Measurements from ENCODE around the gene MAGI2.

MAGI2 gene

GRCh38 chr7:78146546-78146945 is 1306.9 kb downstream of the MAGI2 start:
- Histone ChIP-seq H3K9me3 (ENCODE audit: control insufficient read depth, low read length) (no peaks in the 10 kb centered on the region), H3K36me3 (ENCODE audit: control insufficient read depth, insufficient read depth, low read length) (no peaks in the 10 kb centered on the region), H3K27ac (ENCODE audit: insufficient read depth, low read length, poor library complexity, severe bottlenecking) (no peak overlapping the region), H3K4me1 (ENCODE audit: control insufficient read depth, insufficient read depth, low read length, poor library complexity, severe bottlenecking) (no peaks in the 10 kb centered on the region), H3K27me3 (replicated peaks; ENCODE audit: control insufficient read depth, insufficient read depth, low read length, poor library complexity, severe bottlenecking) (no peaks in the 10 kb centered on the region), H3K4me3 (ENCODE audit: insufficient read depth, low read depth, low read length, poor library complexity, severe bottlenecking) (no peak overlapping the region)
- no peak for DNase-seq

- no peak overlapping the region for H3K27ac ChIP-seq (ENCODE audit: insufficient read depth, low read length, poor library complexity, severe bottlenecking)
- H3K9me3 ChIP-seq (ENCODE audit: control insufficient read depth, low read length), result no peaks in the 10 kb centered on the region
- no peak overlapping the region for H3K4me3 ChIP-seq (ENCODE audit: insufficient read depth, low read depth, low read length, poor library complexity, severe bottlenecking)
- H3K27me3 ChIP-seq (replicated peaks; ENCODE audit: control insufficient read depth, insufficient read depth, low read length, poor library complexity, severe bottlenecking), result no peaks in the 10 kb centered on the region
- DNase-seq, result no peak
- no peaks in the 10 kb centered on the region for H3K36me3 ChIP-seq (ENCODE audit: control insufficient read depth, insufficient read depth, low read length)
- no peaks in the 10 kb centered on the region for H3K4me1 ChIP-seq (ENCODE audit: control insufficient read depth, insufficient read depth, low read length, poor library complexity, severe bottlenecking)
Observed at GRCh38 chr7:78143661-78144060, 1309.8 kb downstream of the MAGI2 start.

- Histone ChIP-seq H3K36me3 (ENCODE audit: control insufficient read depth, insufficient read depth, low read length) (no peaks in the 10 kb centered on the region), H3K4me3 (ENCODE audit: insufficient read depth, low read depth, low read length, poor library complexity, severe bottlenecking) (no peak overlapping the region), H3K4me1 (ENCODE audit: control insufficient read depth, insufficient read depth, low read length, poor library complexity, severe bottlenecking) (no peaks in the 10 kb centered on the region), H3K27ac (ENCODE audit: insufficient read depth, low read length, poor library complexity, severe bottlenecking) (no peak overlapping the region), H3K27me3 (replicated peaks; ENCODE audit: control insufficient read depth, insufficient read depth, low read length, poor library complexity, severe bottlenecking) (no peaks in the 10 kb centered on the region), H3K9me3 (ENCODE audit: control insufficient read depth, low read length) (no peaks in the 10 kb centered on the region)
- DNase-seq, result no peak
Observed at GRCh38 chr7:78141522-78142281, 1311.8 kb downstream of the MAGI2 start.

- no peak for DNase-seq
- no peak overlapping the region for H3K27ac ChIP-seq (ENCODE audit: insufficient read depth, low read length, poor library complexity, severe bottlenecking)
Observed at GRCh38 chr7:78140109-78140508, 1313.4 kb downstream of the MAGI2 start.

GRCh38 chr7:78139335-78139734 is 1314.1 kb downstream of the MAGI2 start:
- H3K27me3 ChIP-seq (replicated peaks; ENCODE audit: control insufficient read depth, insufficient read depth, low read length, poor library complexity, severe bottlenecking), result no peaks in the 10 kb centered on the region
- no peak overlapping the region for H3K4me3 ChIP-seq (ENCODE audit: insufficient read depth, low read depth, low read length, poor library complexity, severe bottlenecking)
- H3K27ac ChIP-seq (ENCODE audit: insufficient read depth, low read length, poor library complexity, severe bottlenecking), result no peak overlapping the region
- DNase-seq, result no peak
- H3K4me1 ChIP-seq (ENCODE audit: control insufficient read depth, insufficient read depth, low read length, poor library complexity, severe bottlenecking), result no peaks in the 10 kb centered on the region
- H3K9me3 ChIP-seq (ENCODE audit: control insufficient read depth, low read length), result no peaks in the 10 kb centered on the region
- H3K36me3 ChIP-seq (ENCODE audit: control insufficient read depth, insufficient read depth, low read length), result no peaks in the 10 kb centered on the region

More at GRCh38 chr7:78140109-78140508, 1313.4 kb downstream of the MAGI2 start:
- Histone ChIP-seq H3K4me3 (ENCODE audit: insufficient read depth, low read depth, low read length, poor library complexity, severe bottlenecking) (no peak overlapping the region), H3K4me1 (ENCODE audit: control insufficient read depth, insufficient read depth, low read length, poor library complexity, severe bottlenecking) (no peaks in the 10 kb centered on the region), H3K27me3 (replicated peaks; ENCODE audit: control insufficient read depth, insufficient read depth, low read length, poor library complexity, severe bottlenecking) (no peaks in the 10 kb centered on the region), H3K36me3 (ENCODE audit: control insufficient read depth, insufficient read depth, low read length) (no peaks in the 10 kb centered on the region), H3K9me3 (ENCODE audit: control insufficient read depth, low read length) (no peaks in the 10 kb centered on the region)

- H3K27me3 ChIP-seq (replicated peaks; ENCODE audit: control insufficient read depth, insufficient read depth, low read length, poor library complexity, severe bottlenecking), result no peaks in the 10 kb centered on the region
- no peak overlapping the region for H3K27ac ChIP-seq (ENCODE audit: insufficient read depth, low read length, poor library complexity, severe bottlenecking)
- H3K4me3 ChIP-seq (ENCODE audit: insufficient read depth, low read depth, low read length, poor library complexity, severe bottlenecking), result no peak overlapping the region
- no peaks in the 10 kb centered on the region for H3K9me3 ChIP-seq (ENCODE audit: control insufficient read depth, low read length)
- H3K36me3 ChIP-seq (ENCODE audit: control insufficient read depth, insufficient read depth, low read length), result no peaks in the 10 kb centered on the region
- no peaks in the 10 kb centered on the region for H3K4me1 ChIP-seq (ENCODE audit: control insufficient read depth, insufficient read depth, low read length, poor library complexity, severe bottlenecking)
- no peak for DNase-seq
Observed at GRCh38 chr7:78134774-78135173, 1318.7 kb downstream of the MAGI2 start.

- no peaks in the 10 kb centered on the region for H3K9me3 ChIP-seq (ENCODE audit: control insufficient read depth, low read length)
- no peaks in the 10 kb centered on the region for H3K4me1 ChIP-seq (ENCODE audit: control insufficient read depth, insufficient read depth, low read length, poor library complexity, severe bottlenecking)
- H3K36me3 ChIP-seq (ENCODE audit: control insufficient read depth, insufficient read depth, low read length), result no peaks in the 10 kb centered on the region
- no peak overlapping the region for H3K4me3 ChIP-seq (ENCODE audit: insufficient read depth, low read depth, low read length, poor library complexity, severe bottlenecking)
- H3K27me3 ChIP-seq (replicated peaks; ENCODE audit: control insufficient read depth, insufficient read depth, low read length, poor library complexity, severe bottlenecking), result no peaks in the 10 kb centered on the region
- DNase-seq, result no peak
- no peak overlapping the region for H3K27ac ChIP-seq (ENCODE audit: insufficient read depth, low read length, poor library complexity, severe bottlenecking)
Observed at GRCh38 chr7:78134256-78134655, 1319.2 kb downstream of the MAGI2 start.

GRCh38 chr7:78130446-78131215 is 1322.8 kb downstream of the MAGI2 start:
- H3K9me3 ChIP-seq (ENCODE audit: control insufficient read depth, low read length), result no peaks in the 10 kb centered on the region
- no peak overlapping the region for H3K4me3 ChIP-seq (ENCODE audit: insufficient read depth, low read depth, low read length, poor library complexity, severe bottlenecking)
- no peaks in the 10 kb centered on the region for H3K36me3 ChIP-seq (ENCODE audit: control insufficient read depth, insufficient read depth, low read length)
- no peaks in the 10 kb centered on the region for H3K27me3 ChIP-seq (replicated peaks; ENCODE audit: control insufficient read depth, insufficient read depth, low read length, poor library complexity, severe bottlenecking)
- no peaks in the 10 kb centered on the region for H3K4me1 ChIP-seq (ENCODE audit: control insufficient read depth, insufficient read depth, low read length, poor library complexity, severe bottlenecking)
- H3K27ac ChIP-seq (ENCODE audit: insufficient read depth, low read length, poor library complexity, severe bottlenecking), result no peak overlapping the region
- no peak for DNase-seq

- Histone ChIP-seq H3K4me3 (ENCODE audit: insufficient read depth, low read depth, low read length, poor library complexity, severe bottlenecking) (no peak overlapping the region), H3K4me1 (ENCODE audit: control insufficient read depth, insufficient read depth, low read length, poor library complexity, severe bottlenecking) (no peaks in the 10 kb centered on the region), H3K36me3 (ENCODE audit: control insufficient read depth, insufficient read depth, low read length) (no peaks in the 10 kb centered on the region), H3K27ac (ENCODE audit: insufficient read depth, low read length, poor library complexity, severe bottlenecking) (no peak overlapping the region), H3K27me3 (replicated peaks; ENCODE audit: control insufficient read depth, insufficient read depth, low read length, poor library complexity, severe bottlenecking) (no peaks in the 10 kb centered on the region), H3K9me3 (ENCODE audit: control insufficient read depth, low read length) (no peaks in the 10 kb centered on the region)
- DNase-seq, result no peak
Observed at GRCh38 chr7:78129865-78130264, 1323.6 kb downstream of the MAGI2 start.

GRCh38 chr7:78127009-78127408 is 1326.5 kb downstream of the MAGI2 start:
- Histone ChIP-seq H3K27me3 (replicated peaks; ENCODE audit: control insufficient read depth, insufficient read depth, low read length, poor library complexity, severe bottlenecking) (no peaks in the 10 kb centered on the region), H3K27ac (ENCODE audit: insufficient read depth, low read length, poor library complexity, severe bottlenecking) (no peak overlapping the region), H3K9me3 (ENCODE audit: control insufficient read depth, low read length) (no peaks in the 10 kb centered on the region), H3K4me1 (ENCODE audit: control insufficient read depth, insufficient read depth, low read length, poor library complexity, severe bottlenecking) (no peaks in the 10 kb centered on the region), H3K36me3 (ENCODE audit: control insufficient read depth, insufficient read depth, low read length) (no peaks in the 10 kb centered on the region), H3K4me3 (ENCODE audit: insufficient read depth, low read depth, low read length, poor library complexity, severe bottlenecking) (no peak overlapping the region)
- DNase-seq, result no peak
